ENCODE data around the gene PARP8. TPM values are rescaled to one million over a fixed set of nuclear protein-coding genes. Genes with fewer than 3 reads are reported as not detected.

The PARP8 gene
- total and polyA plus RNA-seq, 2 of the 8 experiments (the other 6 are each of a cell fraction or from before 2014, with no cell fraction given), result 16.6 to 30.6 TPM

GRCh38 chr5:50766462-50766861, 100.0 kb downstream of the PARP8 start:
- Histone ChIP-seq H3K79me1 (ENCODE audit: low read depth, low read length) (no peaks in the 10 kb centered on the region), H2BK15ac (ENCODE audit: low read length) (no peak overlapping the region), H4K8ac (ENCODE audit: extremely low read depth, insufficient read depth, low read length) (no peak overlapping the region), H3K9ac (replicated peaks in 1 of 4; ENCODE audit: extremely low read depth in 1 of 4, low read depth in 3 of 4, low read length in 3 of 4) (no peak overlapping the region), H2AFZ (ENCODE audit: low read length) (no peak overlapping the region), H3K4me3 (ENCODE audit: extremely low read depth in 1 of 4, insufficient read depth in 2 of 4, low read depth in 3 of 4, low read length in 4 of 4) (no peak overlapping the region), H3K18ac (ENCODE audit: extremely low read depth, low read length) (no peak overlapping the region), H2BK12ac (ENCODE audit: low read depth, low read length) (no peak overlapping the region), H3K56ac (replicated peaks; ENCODE audit: insufficient read length, low read depth, low read length) (no peak overlapping the region), H3K9me3 (ENCODE audit: insufficient read depth in 2 of 2, low read depth in 1 of 2, low read length in 1 of 2) (no peaks in the 10 kb centered on the region), H3K36me3 (ENCODE audit: control insufficient read depth in 2 of 4, insufficient read depth in 4 of 4, low read length in 3 of 4) (peaks cover 0 to 5% (median 0%) of the 10 kb centered on the region in 4 experiments; a peak in 1 of 8 replicates), H3K23ac (ENCODE audit: insufficient read length) (no peak overlapping the region), H3K4ac (replicated peaks; ENCODE audit: insufficient read length, low read depth, low read length) (no peak overlapping the region), H2BK5ac (ENCODE audit: low read depth, low read length) (no peak overlapping the region), H3K79me2 (ENCODE audit: control insufficient read depth in 1 of 2, insufficient read depth in 2 of 2, low read length in 2 of 2) (no peaks in the 10 kb centered on the region), H3K14ac (ENCODE audit: insufficient read length) (no peak overlapping the region), H3K23me2 (ENCODE audit: low read depth, low read length) (no peaks in the 10 kb centered on the region), H2AK5ac (ENCODE audit: low read depth, low read length) (no peak overlapping the region), H2BK120ac (replicated peaks; ENCODE audit: low read depth, low read length) (no peak overlapping the region), H4K5ac (ENCODE audit: insufficient read length, low read depth, low read length) (no peak overlapping the region), H3K4me1 (replicated peaks in 1 of 4; ENCODE audit: control insufficient read depth in 3 of 4, insufficient read depth in 4 of 4, low read length in 3 of 4) (no peaks in the 10 kb centered on the region), H4K91ac (replicated peaks; ENCODE audit: insufficient read length, low read length) (no peak overlapping the region), H3K4me2 (ENCODE audit: insufficient read depth in 1 of 2, low read depth in 2 of 2, low read length in 2 of 2) (no peak overlapping the region), H3K27me3 (replicated peaks in 1 of 4; ENCODE audit: control insufficient read depth in 3 of 4, extremely low read depth in 1 of 4, insufficient read depth in 3 of 4, low read length in 3 of 4) (peaks cover 0 to 1% (median 0%) of the 10 kb centered on the region in 4 experiments; a peak in 1 of 7 replicates), H2BK20ac (ENCODE audit: low read length) (no peak overlapping the region), H3K27ac (ENCODE audit: low read depth, low read length) (no peak overlapping the region), H4K20me1 (replicated peaks in 1 of 2; ENCODE audit: control insufficient read depth in 1 of 2, insufficient read depth in 2 of 2, low read length in 2 of 2) (no peaks in the 10 kb centered on the region)
- ChIA-PET CTCF (ENCODE audit: partially characterized antibody) (interaction anchor here (1.5 to 1.9 kb wide), 2 partner anchors 15 to 28 kb away, joined by 6 read pairs; no protein-coding TSS in a partner anchor), POLR2A (ENCODE audit: partially characterized antibody) (interaction anchor here (1.4 kb wide), 2 partner anchors 15 to 99 kb away, joined by 3 read pairs; no protein-coding TSS in a partner anchor)
- WGBS, 2 experiments (ENCODE audit: extremely low coverage in 1 of 2, insufficient coverage in 1 of 2, insufficient read length in 1 of 2, insufficient replicate concordance in 2 of 2, low coverage in 1 of 2, low lambda C conversion rate in 2 of 2, missing lambda C conversion rate in 1 of 2), result 86% methylated on average over 5 of the region's 5 CpGs; no CpG with 5 or more reads in 1 of the 2 experiments
- DNase-seq (ENCODE audit: low read depth in 1 of 2, low spot score in 2 of 2), result no peak
- FAIRE-seq, result no peak
- TF ChIP-seq SP2 (IDR thresholded peaks at IDR 0.05; ENCODE audit: low read length) (no peak), GABPA (IDR thresholded peaks at IDR 0.05; ENCODE audit: borderline replicate concordance, insufficient read depth, low read length) (no peak), BACH1 (IDR thresholded peaks at IDR 0.05; ENCODE audit: low read length) (no peak), EZH2 (IDR thresholded peaks at IDR 0.05; ENCODE audit: low read depth, low read length, severe bottlenecking) (no peak), SP1 (IDR thresholded peaks at IDR 0.05; ENCODE audit: low read depth, low read length) (no peak), USF2 (IDR thresholded peaks at IDR 0.05; ENCODE audit: low read length) (no peak), BCL11A (IDR thresholded peaks at IDR 0.05; ENCODE audit: low read depth in 2 of 2, low read length in 2 of 2) (no peak)

Measured in H1 (cell line).